PC-3 (cell line): Measurements from ENCODE around the gene JAG2.

Experiments
- CTCF ChIP-seq: fragments of 300-600 bp; sonication (generic); conservative IDR thresholded peaks from 2 replicates; pipeline ENCODE4 v1.5.1; 2017; ENCODE audit warnings: antibody characterized with exemption, low read depth, mild to moderate bottlenecking, low read length
- EZH2 ChIP-seq: fragments of 300-600 bp; sonication (generic); IDR thresholded peaks from one replicate; pipeline ENCODE4 v1.6.1; 2017; ENCODE audit warnings: antibody characterized with exemption, mild to moderate bottlenecking, low read length; ENCODE audit not compliant: unreplicated experiment
- EZH2phosphoT487 ChIP-seq: fragments of 300-600 bp; sonication (generic); IDR thresholded peaks from 2 replicates; pipeline ENCODE4 v1.6.1; 2018; ENCODE audit warnings: mild to moderate bottlenecking, antibody characterized with exemption, low read length, borderline replicate concordance

GRCh38 chr14:105216490-105217247 lies 48.1 kb upstream of the JAG2 start:
- TF ChIP-seq CTCF (no peak), EZH2 (no peak), EZH2phosphoT487 (no peak)
